Chondrocyte (in vitro differentiated cells): Measurements from ENCODE around the gene PADI2. TPM values are rescaled to one million over a fixed set of nuclear protein-coding genes. Genes with fewer than 3 reads are reported as not detected.

ENCODE experiments used
- DNase-seq: peaks from one replicate; pipeline ENCODE4 v3.0.0; 2021; ENCODE audit warnings: mixed read lengths, low spot score
- H3K27ac Mint-ChIP-seq: one replicate; pipeline ENCODE4 v1.8.0; 2021; ENCODE audit warnings: mild to moderate bottlenecking, moderate library complexity, mixed read lengths; ENCODE audit not compliant: unreplicated experiment
- H3K27me3 Mint-ChIP-seq: 2 replicates; pipeline ENCODE4 v1.8.0; 2021; ENCODE audit warnings: low read depth, mixed read lengths
- H3K36me3 Mint-ChIP-seq: 2 replicates; pipeline ENCODE4 v1.8.0; 2021; ENCODE audit warnings: low read depth, mixed read lengths
- H3K4me1 Mint-ChIP-seq: 2 replicates; pipeline ENCODE4 v1.8.0; 2021; ENCODE audit warnings: low read depth, mild to moderate bottlenecking, mixed read lengths
- H3K4me3 Mint-ChIP-seq: one replicate; pipeline ENCODE4 v1.8.0; 2021; ENCODE audit warnings: mild to moderate bottlenecking, moderate library complexity, mixed read lengths; ENCODE audit not compliant: unreplicated experiment
- H3K9me3 Mint-ChIP-seq: 2 replicates; pipeline ENCODE4 v1.8.0; 2021; ENCODE audit warnings: low read depth, mixed read lengths
- CTCF ChIP-seq: fragments of 200-600 bp; sonication (generic); IDR thresholded peaks from 2 replicates; pipeline ENCODE4 v1.5.0; 2021; ENCODE audit warnings: antibody characterized with exemption, mild to moderate bottlenecking, moderate library complexity
- total RNA-seq: library from RNA; stranded (reverse); gene quantifications from 3 replicates; pipeline ENCODE4 v1.2.1, GENCODE V29; 2021

Gene PADI2
- total RNA-seq, 1 donor from 2014 or later, result 74.9 TPM

- H3K27ac Mint-ChIP-seq, result no peak overlapping the region
- DNase-seq, result no peak
- TF ChIP-seq CTCF, result no peak
Observed at GRCh38 chr1:17108360-17108759, 10.9 kb downstream of the PADI2 start.

GRCh38 chr1:17104782-17105181 is 14.5 kb downstream of the PADI2 start:
- H3K27me3 Mint-ChIP-seq, result no peaks in the 10 kb centered on the region
- no peak overlapping the region for H3K27ac Mint-ChIP-seq
- TF ChIP-seq CTCF, result no peak
- no peak overlapping the region for H3K4me3 Mint-ChIP-seq
- no peaks in the 10 kb centered on the region for H3K9me3 Mint-ChIP-seq
- H3K4me1 Mint-ChIP-seq, result peaks cover 6% of the 10 kb centered on the region
- H3K36me3 Mint-ChIP-seq, result no peaks in the 10 kb centered on the region
- no peak for DNase-seq

More at GRCh38 chr1:17108360-17108759, 10.9 kb downstream of the PADI2 start:
- Mint-ChIP-seq H3K9me3 (no peaks in the 10 kb centered on the region), H3K27me3 (no peaks in the 10 kb centered on the region), H3K4me1 (peaks cover 6% of the 10 kb centered on the region), H3K4me3 (no peak overlapping the region), H3K36me3 (no peaks in the 10 kb centered on the region)

GRCh38 chr1:17102232-17102631 is 17.0 kb downstream of the PADI2 start:
- no peak for DNase-seq
- H3K27me3 Mint-ChIP-seq, result no peaks in the 10 kb centered on the region

GRCh38 chr1:17101261-17101660 is 18.0 kb downstream of the PADI2 start:
- Mint-ChIP-seq H3K27me3 (no peaks in the 10 kb centered on the region), H3K36me3 (no peaks in the 10 kb centered on the region)
- no peak for DNase-seq

More at GRCh38 chr1:17102232-17102631, 17.0 kb downstream of the PADI2 start:
- H3K4me3 Mint-ChIP-seq, result no peak overlapping the region
- H3K27ac Mint-ChIP-seq, result no peak overlapping the region
- no peaks in the 10 kb centered on the region for H3K36me3 Mint-ChIP-seq
- H3K9me3 Mint-ChIP-seq, result no peaks in the 10 kb centered on the region
- no peak for TF ChIP-seq CTCF
- peaks cover 19% of the 10 kb centered on the region for H3K4me1 Mint-ChIP-seq

GRCh38 chr1:17099616-17100340 is 19.5 kb downstream of the PADI2 start:
- Mint-ChIP-seq H3K4me1 (peaks cover 22% of the 10 kb centered on the region), H3K9me3 (no peaks in the 10 kb centered on the region), H3K27ac (no peak overlapping the region), H3K4me3 (no peak overlapping the region), H3K27me3 (no peaks in the 10 kb centered on the region), H3K36me3 (no peaks in the 10 kb centered on the region)
- TF ChIP-seq CTCF, result no peak
- no peak for DNase-seq

More at GRCh38 chr1:17101261-17101660, 18.0 kb downstream of the PADI2 start:
- Mint-ChIP-seq H3K4me3 (no peak overlapping the region), H3K27ac (peak overlapping the region; percentile 12), H3K4me1 (peaks cover 19% of the 10 kb centered on the region), H3K9me3 (no peaks in the 10 kb centered on the region)
- no peak for TF ChIP-seq CTCF
